HPDE6-E6E7 (cell line): ENCODE measurements around the gene HLA-DOA.
A peak's percentile ranks its signal among the peaks of the same experiment; 100 is the strongest.

ENCODE experiments used
- DNase-seq: peaks from one replicate; pipeline ENCODE4 v3.0.0; 2011; ENCODE audit warnings: missing footprints; ENCODE audit errors: extremely low spot score

The HLA-DOA gene

GRCh38 chr6:32979720-32980487 is 29.5 kb downstream of the HLA-DOA start:
- no peak for DNase-seq

- DNase-seq = no peak
Measured at GRCh38 chr6:32977953-32978324, 31.5 kb downstream of the HLA-DOA start.

- no peak for DNase-seq
Measured at GRCh38 chr6:32977272-32977952, 32.0 kb downstream of the HLA-DOA start.

- DNase-seq = no peak
Measured at GRCh38 chr6:32976334-32977069, 32.9 kb downstream of the HLA-DOA start.

- DNase-seq = no peak
Measured at GRCh38 chr6:32975886-32976285, 33.5 kb downstream of the HLA-DOA start.

- no peak for DNase-seq
Measured at GRCh38 chr6:32974541-32975308, 34.7 kb downstream of the HLA-DOA start.

- DNase-seq = no peak
Measured at GRCh38 chr6:32974016-32974333, 35.4 kb downstream of the HLA-DOA start.

- no peak for DNase-seq
Measured at GRCh38 chr6:32973144-32974015, 36.0 kb downstream of the HLA-DOA start.

GRCh38 chr6:32972353-32973143 is 36.8 kb downstream of the HLA-DOA start:
- no peak for DNase-seq

- DNase-seq = peak; percentile 95
Measured at GRCh38 chr6:32971581-32972352, 37.6 kb downstream of the HLA-DOA start.

- DNase-seq = no peak
Measured at GRCh38 chr6:32971242-32971580, 38.2 kb downstream of the HLA-DOA start.

GRCh38 chr6:32970413-32971241 is 38.8 kb downstream of the HLA-DOA start:
- no peak for DNase-seq

GRCh38 chr6:32969685-32970412 is 39.5 kb downstream of the HLA-DOA start:
- no peak for DNase-seq

- no peak for DNase-seq
Measured at GRCh38 chr6:32968867-32969684, 40.3 kb downstream of the HLA-DOA start.

- peak; percentile 89 for DNase-seq
Measured at GRCh38 chr6:32968093-32968866, 41.1 kb downstream of the HLA-DOA start, which contains the start of gene BRD2. Gene BRD2 (plus strand): TSS chr6:32968594. CDS start chr6:32972899, 4,305 bp downstream.
